Activated CD4-positive, CD25-positive, alpha-beta regulatory T cell treated with anti-CD3 and anti-CD28 coated beads, Interleukin-2, amount 50 U/mL, for 24 hours (primary cell): ENCODE measurements around the gene AKR1B1.
"Not testable (repeated sequence)": the region's sequence is repeated elsewhere in the genome, so short reads cannot be mapped to it uniquely, and the experiment has no call there.

Experiments
- ATAC-seq, 2 donors: fragments of 150-1000 bp; cut with Tn5 transposase; one replicate each; pipeline ENCODE4 v1.10.0; 2021; ENCODE audit warnings: mild to moderate bottlenecking in 1 of 2, moderate library complexity in 1 of 2

Gene AKR1B1

GRCh38 chr7:134458806-134459698 lies at the start of gene AKR1B1:
Gene AKR1B1 (minus strand): TSS chr7:134459100. CDS start chr7:134459062, 38 bp downstream.
- peak; percentile 94 to 95 for ATAC-seq

- no peak for ATAC-seq
Measured at GRCh38 chr7:134505856-134506255, 47.0 kb upstream of the AKR1B1 start.

- no peak for ATAC-seq
Measured at GRCh38 chr7:134504660-134505164, 45.8 kb upstream of the AKR1B1 start.

GRCh38 chr7:134502463-134503371 lies 43.8 kb upstream of the AKR1B1 start:
- ATAC-seq: no peak

GRCh38 chr7:134500982-134501381 lies 42.1 kb upstream of the AKR1B1 start:
- no peak for ATAC-seq

- ATAC-seq: no peak
Measured at GRCh38 chr7:134500406-134500805, 41.5 kb upstream of the AKR1B1 start.

- no peak for ATAC-seq
Measured at GRCh38 chr7:134495546-134495945, 36.6 kb upstream of the AKR1B1 start.

GRCh38 chr7:134493091-134493490 lies 34.2 kb upstream of the AKR1B1 start:
- ATAC-seq: no peak

- ATAC-seq: not testable (repeated sequence)
Measured at GRCh38 chr7:134487721-134488120, 28.8 kb upstream of the AKR1B1 start.

GRCh38 chr7:134485203-134485602 lies 26.3 kb upstream of the AKR1B1 start:
- ATAC-seq: no peak

GRCh38 chr7:134483296-134483695 lies 24.4 kb upstream of the AKR1B1 start:
- no peak for ATAC-seq

- no peak for ATAC-seq
Measured at GRCh38 chr7:134482858-134483257, 24.0 kb upstream of the AKR1B1 start.

GRCh38 chr7:134481167-134481566 lies 22.3 kb upstream of the AKR1B1 start:
- ATAC-seq: no peak

- ATAC-seq: no peak
Measured at GRCh38 chr7:134480730-134481129, 21.8 kb upstream of the AKR1B1 start.

- no peak for ATAC-seq
Measured at GRCh38 chr7:134480202-134480601, 21.3 kb upstream of the AKR1B1 start.

- no peak for ATAC-seq
Measured at GRCh38 chr7:134478707-134479106, 19.8 kb upstream of the AKR1B1 start.

- no peak for ATAC-seq
Measured at GRCh38 chr7:134477954-134478353, 19.1 kb upstream of the AKR1B1 start.

GRCh38 chr7:134476044-134476443 lies 17.1 kb upstream of the AKR1B1 start:
- ATAC-seq: no peak

GRCh38 chr7:134474828-134475227 lies 15.9 kb upstream of the AKR1B1 start:
- ATAC-seq: no peak

- ATAC-seq: no peak
Measured at GRCh38 chr7:134473861-134474291, 15.0 kb upstream of the AKR1B1 start.

- ATAC-seq: no peak
Measured at GRCh38 chr7:134472572-134473244, 13.8 kb upstream of the AKR1B1 start.

- no peak for ATAC-seq
Measured at GRCh38 chr7:134470864-134471263, 12.0 kb upstream of the AKR1B1 start.

- ATAC-seq: no peak
Measured at GRCh38 chr7:134469622-134470021, 10.7 kb upstream of the AKR1B1 start.
